Measurements from ENCODE around the gene WDR93.

The WDR93 gene

DNA sequence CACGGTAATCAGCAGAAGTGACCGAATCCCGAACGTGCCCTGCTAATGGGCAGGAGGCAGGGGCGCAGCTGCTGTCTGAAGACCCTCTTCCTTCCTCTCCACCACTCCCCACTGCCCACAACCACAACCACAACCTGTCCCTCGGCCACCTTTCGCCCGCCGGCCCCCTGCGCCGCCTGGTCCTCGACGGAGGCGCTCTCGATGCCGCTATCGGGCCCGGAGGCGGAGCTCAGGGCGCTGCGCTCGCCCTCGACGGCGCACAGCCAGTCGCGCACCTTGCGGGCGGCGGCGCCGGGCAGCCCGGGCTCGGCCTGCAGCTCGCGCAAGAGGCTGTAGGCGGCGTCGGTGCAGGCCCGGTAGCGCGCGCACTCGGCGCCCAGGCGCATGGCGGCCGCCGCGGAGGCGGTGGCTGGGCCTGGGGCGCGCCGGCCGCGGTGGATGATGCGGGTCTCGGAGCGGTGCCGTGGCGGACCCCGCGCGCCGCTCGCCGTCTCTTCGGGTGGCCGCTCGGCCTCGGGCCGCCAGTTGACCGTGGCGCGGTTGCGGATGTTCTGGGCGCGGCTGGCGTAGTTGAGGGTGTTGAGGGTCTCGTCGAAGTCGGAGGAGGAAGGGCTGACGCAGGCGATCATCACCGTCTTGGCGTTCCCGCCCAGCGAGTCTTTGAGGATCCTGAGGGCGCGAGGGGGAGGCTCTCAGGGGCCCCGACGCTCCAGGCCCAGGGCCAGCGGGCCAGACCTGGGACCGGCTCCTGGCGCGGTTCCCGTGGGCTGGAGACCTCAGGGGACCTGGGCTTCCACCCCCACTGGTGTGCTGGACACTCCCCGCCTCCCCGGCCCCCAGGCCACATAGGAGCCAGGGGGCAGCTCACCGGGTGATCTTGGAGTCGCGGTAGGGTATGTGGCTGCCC lies 42.3 kb upstream of the WDR93 start:
- TF ChIP-seq, protein P1, sequence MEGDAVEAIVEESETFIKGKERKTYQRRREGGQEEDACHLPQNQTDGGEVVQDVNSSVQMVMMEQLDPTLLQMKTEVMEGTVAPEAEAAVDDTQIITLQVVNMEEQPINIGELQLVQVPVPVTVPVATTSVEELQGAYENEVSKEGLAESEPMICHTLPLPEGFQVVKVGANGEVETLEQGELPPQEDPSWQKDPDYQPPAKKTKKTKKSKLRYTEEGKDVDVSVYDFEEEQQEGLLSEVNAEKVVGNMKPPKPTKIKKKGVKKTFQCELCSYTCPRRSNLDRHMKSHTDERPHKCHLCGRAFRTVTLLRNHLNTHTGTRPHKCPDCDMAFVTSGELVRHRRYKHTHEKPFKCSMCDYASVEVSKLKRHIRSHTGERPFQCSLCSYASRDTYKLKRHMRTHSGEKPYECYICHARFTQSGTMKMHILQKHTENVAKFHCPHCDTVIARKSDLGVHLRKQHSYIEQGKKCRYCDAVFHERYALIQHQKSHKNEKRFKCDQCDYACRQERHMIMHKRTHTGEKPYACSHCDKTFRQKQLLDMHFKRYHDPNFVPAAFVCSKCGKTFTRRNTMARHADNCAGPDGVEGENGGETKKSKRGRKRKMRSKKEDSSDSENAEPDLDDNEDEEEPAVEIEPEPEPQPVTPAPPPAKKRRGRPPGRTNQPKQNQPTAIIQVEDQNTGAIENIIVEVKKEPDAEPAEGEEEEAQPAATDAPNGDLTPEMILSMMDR (IDR thresholded peaks at IDR 0.05; ENCODE audit: low read length, missing control alignments) = no peak
- no peak for DNase-seq (ENCODE audit: low read depth)
- no peak overlapping the region for H3K4me3 ChIP-seq (replicated peaks; ENCODE audit: low read depth, low read length)

- TF ChIP-seq, protein P1 (IDR thresholded peaks at IDR 0.05; ENCODE audit: low read length, missing control alignments) = no peak
- H3K4me3 ChIP-seq (replicated peaks; ENCODE audit: low read depth, low read length) = no peak overlapping the region
- no peak for DNase-seq (ENCODE audit: low read depth)
These were observed 41.5 kb upstream of the WDR93 start for GRCh38 chr15:89649013-89649625.

- DNase-seq (ENCODE audit: low read depth) = no peak
- no peak overlapping the region for H3K4me3 ChIP-seq (replicated peaks; ENCODE audit: low read depth, low read length)
- TF ChIP-seq, protein P1 (IDR thresholded peaks at IDR 0.05; ENCODE audit: low read length, missing control alignments) = no peak
These were observed 40.9 kb upstream of the WDR93 start for GRCh38 chr15:89649716-89650115.

DNA sequence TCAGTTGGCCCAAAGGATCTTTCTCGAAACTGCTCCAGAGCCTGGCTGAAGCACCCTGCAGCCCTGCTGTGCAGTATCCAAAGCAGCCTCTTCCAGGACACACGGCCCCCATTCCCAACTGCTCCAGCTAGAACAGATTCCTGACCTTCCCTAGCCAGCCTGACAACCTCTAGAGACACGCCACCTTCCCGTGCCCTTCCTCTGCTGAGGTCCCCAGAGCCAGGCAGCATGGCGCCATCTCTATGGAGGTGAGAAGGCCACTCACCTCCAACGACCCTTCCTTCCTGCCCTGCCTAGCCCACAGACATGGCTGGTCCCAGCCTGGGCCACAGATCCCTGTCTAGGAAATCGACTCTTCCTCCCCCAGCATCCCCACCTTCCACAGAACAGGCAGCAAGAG lies 38.5 kb upstream of the WDR93 start:
- TF ChIP-seq, protein P1 (IDR thresholded peaks at IDR 0.05; ENCODE audit: low read length, missing control alignments) = no peak
- H3K4me3 ChIP-seq (replicated peaks; ENCODE audit: low read depth, low read length) = no peak overlapping the region
- no peak for DNase-seq (ENCODE audit: low read depth)

GRCh38 chr15:89652666-89653065 lies 37.9 kb upstream of the WDR93 start:
- no peak for DNase-seq (ENCODE audit: low read depth)
- H3K4me3 ChIP-seq (replicated peaks; ENCODE audit: low read depth, low read length) = no peak overlapping the region
- TF ChIP-seq, protein P1 (IDR thresholded peaks at IDR 0.05; ENCODE audit: low read length, missing control alignments) = no peak

DNA sequence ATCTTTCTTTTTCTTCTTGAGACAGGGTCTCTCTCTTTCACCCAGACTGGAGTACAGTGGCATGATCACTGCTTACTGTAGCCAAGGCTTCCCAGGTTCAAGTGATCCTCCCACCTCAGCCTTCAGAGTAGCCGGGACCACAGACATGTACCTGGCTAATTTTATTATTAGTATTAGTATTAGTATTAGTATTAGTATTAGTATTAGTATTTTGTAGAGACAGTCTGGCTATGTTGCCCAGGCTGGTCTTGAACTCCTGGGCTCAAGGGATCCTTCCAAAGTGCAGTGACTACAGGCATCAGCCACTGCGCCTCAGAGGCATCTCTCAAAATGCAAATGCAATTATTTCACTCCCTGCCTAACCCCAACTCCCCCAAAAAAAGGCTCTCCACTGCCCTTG lies 37.0 kb upstream of the WDR93 start:
- no peak overlapping the region for H3K4me3 ChIP-seq (replicated peaks; ENCODE audit: low read depth, low read length)
- no peak for DNase-seq (ENCODE audit: low read depth)
- TF ChIP-seq, protein P1 (IDR thresholded peaks at IDR 0.05; ENCODE audit: low read length, missing control alignments) = no peak
